ENCODE measurements around the gene INKA2.
A peak's percentile ranks its signal among the peaks of the same experiment; 100 is the strongest.

INKA2 gene

DNA sequence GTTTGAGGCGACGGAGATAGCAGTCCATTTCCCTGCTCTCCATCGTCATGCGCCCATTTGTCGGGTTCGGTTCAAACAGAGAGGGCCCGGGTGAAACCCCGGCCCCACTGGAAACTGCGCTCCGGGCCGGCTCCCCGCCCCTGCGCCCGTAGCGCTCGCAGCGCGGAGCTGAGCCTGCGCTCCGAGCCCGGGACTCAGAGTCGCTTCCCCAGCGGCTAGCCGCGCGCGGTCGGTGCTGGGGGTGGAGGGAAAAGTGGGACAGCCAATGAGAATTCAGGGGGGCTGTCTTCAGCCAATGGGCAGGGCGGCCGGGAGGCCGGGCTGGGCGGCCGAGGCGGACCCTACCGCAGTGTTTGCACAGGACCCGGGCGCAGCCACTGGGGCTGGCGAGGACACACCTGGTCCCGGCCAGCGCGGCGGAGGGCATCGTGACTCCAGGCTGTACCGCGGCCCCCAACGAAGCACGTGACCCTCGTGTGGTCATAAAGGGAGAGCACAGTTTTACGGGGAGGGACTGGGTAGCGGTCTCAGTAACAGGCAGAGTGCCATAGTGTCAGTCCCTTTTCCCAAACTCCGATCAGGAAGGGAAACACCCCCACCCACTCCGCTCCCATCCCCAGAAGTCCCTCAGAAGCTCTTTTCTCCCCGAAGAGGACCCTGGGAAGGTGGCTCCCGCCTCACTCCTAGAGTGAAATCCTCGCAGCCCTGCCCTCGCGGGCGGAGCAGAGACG, at the start of gene INKA2:
TSS of gene INKA2 (minus strand) at position 202 of the 731 bp plus-strand sequence. CDS start at position 49, 153 bp downstream.
- DNase-seq = peak in 55 of 56 donors; percentile 37 to 91 (median 83)

GRCh38 chr1:111786669-111787207, 47.5 kb upstream of the INKA2 start:
- no peak for DNase-seq

DNA sequence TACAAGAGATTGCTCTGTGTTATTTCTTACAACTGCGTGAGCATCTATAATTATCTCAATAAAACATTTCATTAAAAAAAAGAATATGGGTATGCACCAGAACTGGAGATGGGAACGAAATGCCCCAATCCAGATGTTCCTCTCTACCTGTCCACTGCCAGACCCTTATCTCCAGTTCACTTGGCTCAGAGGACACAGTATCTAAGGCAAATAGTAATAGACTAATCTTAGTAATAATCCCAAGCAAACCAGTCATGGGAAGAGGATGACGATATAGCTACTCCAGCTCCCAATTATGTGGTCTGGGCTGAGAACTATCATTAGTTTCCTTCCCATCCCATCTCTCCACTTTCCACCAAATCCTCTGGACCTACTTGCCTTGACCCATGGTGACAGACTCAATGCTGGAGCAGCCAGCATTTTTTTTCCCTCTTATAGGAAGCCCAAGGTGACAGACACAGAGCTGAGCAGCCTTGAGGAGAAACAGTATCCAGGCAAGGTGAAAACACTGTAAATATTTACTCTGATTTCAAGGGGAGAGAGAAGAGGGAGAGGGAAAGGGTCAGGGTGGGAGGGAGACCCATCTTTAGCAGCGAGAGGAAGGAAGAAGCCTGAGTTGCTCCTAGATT, 45.2 kb upstream of the INKA2 start:
- no peak for DNase-seq

DNA sequence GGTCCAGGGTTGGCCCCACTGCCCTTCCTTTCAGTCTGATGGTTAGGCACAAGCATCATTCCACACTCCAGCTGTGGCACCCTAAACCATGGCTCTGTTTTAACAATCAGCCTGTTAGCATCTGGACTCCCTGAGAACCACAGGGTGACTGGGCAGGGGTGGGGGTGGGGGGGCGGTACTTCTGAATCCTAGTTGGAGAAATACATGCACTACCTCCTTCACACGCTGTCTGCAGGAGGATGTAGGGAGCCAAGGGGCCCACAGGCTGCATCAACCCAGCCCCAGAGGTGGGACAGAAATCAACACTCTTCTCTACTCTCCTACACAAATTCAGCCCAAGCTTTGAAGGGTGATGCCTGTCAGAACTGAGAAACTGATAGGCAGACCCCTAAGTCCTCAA, 40.4 kb upstream of the INKA2 start:
- no peak for DNase-seq

GRCh38 chr1:111778541-111779051, 39.4 kb upstream of the INKA2 start:
- no peak for DNase-seq

DNA sequence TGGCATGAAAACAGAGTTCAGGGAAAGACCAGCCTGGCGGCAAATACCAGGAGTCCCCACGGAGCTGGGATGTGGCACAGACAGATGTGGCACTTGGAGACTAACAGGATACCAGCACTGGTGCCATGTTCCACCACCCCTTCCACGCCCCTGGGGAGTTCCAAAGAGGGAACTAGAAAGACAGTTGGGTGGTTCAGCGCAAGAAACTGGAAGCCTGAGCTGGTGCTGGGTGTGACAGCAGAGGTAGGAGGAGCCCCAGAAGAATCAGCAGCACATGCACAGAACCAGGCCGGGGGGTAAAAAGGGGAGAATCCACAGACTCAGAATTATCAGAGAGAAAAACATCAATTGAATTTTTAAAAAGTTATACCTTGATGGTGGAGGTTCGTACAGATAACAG, 38.9 kb upstream of the INKA2 start:
- DNase-seq = no peak

DNA sequence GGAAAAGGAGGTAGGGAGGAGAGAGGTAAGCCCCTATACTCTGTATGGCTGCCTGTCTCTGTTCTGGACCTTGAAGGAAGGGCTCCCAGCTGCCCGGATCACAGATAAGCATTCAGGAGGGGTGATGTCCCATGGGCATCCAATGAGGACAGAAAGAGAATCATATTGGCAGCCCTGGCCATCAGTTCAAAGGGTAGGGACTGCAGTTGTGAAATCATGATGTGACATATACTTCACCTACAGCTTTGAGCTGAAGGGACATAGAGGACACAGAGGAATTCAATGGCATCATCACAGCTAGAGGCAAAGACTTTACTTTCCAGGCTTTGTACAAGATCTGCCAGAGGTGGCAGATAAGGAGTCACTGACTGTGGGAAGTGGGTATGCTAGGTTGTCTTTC, 38.1 kb upstream of the INKA2 start:
- DNase-seq = no peak

- DNase-seq = no peak
These were observed 37.7 kb upstream of the INKA2 start for GRCh38 chr1:111776861-111777260.

- DNase-seq = no peak
These were observed 37.2 kb upstream of the INKA2 start for GRCh38 chr1:111776391-111776790.

- DNase-seq = no peak
These were observed 36.8 kb upstream of the INKA2 start for GRCh38 chr1:111775966-111776365.

DNA sequence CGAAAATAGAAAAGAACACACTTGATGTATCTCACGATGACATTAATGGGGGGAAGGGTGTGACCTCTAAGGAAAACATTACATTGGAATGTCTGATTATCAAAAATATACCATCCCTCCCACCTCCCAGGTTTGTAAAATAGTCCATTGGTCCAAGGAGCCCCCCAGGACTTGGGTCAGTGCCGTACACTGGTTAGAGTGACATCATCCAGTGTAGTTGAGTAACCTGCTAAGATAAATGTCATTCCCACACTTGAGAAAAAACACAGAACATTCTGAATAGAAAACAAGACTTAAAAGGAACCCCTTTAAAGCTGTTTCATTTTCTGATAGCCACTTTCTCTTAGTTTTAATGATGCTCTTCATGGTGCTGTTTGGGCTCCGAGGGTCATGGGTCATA, 31.7 kb upstream of the INKA2 start:
- no peak for DNase-seq

DNA sequence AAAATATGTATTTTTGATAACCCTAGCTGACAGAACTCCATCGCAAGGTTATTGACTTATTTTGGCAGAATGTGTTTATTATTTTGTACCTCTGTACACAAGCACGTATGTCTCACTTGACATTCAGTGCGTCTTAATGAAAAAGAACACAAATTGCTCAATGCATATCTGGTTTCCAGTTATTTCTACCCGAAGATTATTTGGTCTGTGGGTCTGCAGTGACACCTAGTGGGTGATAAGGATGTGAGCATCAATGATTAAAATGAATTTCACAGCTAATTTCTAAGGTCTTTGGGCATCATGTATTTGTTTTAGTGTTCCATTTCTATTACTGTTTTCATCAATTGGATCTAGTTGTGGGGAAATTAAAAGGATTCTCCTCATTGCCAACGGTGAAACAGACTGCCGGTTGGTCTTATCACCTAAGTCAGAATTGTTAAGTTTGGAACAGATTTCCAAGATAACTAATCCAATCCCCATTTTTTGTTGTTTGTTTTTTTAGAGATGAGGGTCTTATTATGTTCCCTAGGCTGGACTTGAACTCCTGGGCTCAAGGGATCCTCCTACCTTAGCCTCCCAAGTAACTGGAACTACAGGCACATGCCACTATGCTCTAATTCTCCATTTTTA, 30.4 kb upstream of the INKA2 start:
- DNase-seq = peak in 10 of 56 donors; percentile 2 to 36 (median 12)

DNA sequence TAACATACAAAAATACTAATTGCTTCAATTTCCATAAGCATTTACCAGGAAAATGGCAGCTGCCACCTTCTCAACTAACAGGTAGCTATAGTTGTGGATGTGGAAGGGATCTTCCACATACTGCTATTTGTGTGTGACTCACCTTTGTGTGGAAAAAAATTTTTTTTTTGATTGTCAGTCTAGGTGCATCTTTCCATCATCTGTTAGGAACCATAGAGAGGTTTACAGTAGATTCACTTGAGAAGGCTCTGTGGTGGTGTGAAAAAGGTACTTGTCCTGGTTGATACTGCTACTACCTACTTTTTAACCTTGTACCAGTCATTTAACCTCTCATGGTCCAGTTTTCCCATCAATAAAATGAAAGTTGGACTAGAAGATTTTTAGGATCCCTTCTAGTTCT, 29.4 kb upstream of the INKA2 start:
- DNase-seq = no peak

DNA sequence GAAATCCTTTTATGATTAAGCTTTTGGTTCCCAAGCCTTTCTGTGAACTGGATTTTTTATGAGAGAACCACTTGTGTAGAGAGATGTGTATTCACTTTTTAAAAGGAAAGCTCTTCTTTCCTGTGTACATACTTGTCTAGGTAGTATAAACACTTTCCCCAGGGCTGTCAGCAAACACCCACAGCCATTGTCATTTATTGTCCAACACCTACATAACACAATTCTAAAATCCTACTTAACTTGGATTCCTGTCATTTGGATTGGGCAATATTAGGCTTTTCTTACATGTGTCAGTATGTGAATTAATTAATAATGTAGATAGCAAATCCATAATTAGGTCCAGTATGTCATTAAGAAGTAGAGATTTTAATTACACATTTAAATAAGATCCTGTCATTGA, 28.8 kb upstream of the INKA2 start:
- no peak for DNase-seq

- DNase-seq = no peak
These were observed 23.1 kb upstream of the INKA2 start for GRCh38 chr1:111762332-111762731.

DNA sequence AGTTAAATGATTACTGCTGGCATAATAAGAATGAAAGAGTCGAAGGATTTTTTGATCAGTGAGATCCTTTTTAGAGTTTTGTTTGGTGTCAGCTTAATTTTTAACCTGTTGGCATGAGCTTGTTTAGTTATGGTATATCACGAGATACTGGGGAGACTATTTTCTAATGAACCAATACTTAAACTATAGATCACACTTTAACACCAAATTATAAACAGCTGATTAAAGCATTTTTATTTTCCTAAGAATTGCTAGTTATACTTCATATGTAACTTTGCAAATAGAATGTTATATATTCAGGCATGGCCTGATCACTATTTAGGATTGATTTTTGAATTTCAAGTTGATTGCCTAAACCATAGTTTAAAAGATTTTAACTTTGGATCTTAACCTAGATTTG, 22.5 kb upstream of the INKA2 start:
- DNase-seq = no peak

- no peak for DNase-seq
These were observed 19.2 kb upstream of the INKA2 start for GRCh38 chr1:111758373-111758772.

DNA sequence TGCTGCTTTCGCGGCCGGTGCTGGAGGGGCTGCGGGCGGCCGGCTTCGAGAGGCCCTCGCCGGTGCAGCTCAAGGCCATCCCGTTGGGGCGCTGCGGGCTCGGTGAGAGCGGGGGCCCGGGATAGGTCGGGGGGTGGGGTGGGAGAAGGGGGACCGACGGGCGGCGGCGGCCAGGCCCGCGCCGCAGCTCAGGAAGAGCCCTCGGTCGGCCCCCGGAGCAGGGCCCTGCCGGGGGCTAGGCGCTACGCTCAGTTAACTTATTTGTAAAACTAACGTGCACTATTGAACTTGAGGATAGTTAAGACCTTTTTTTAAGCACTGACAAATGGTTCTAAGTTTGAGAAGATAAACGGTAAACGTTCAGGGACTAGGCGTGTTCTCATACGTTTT, 16.9 kb upstream of the INKA2 start:
- DNase-seq = no peak

GRCh38 chr1:111755331-111756123, 16.3 kb upstream of the INKA2 start, which contains the start of gene DDX20:
DDX20 (plus strand) TSS chr1:111755901; CDS start chr1:111755925, 24 bp downstream.
- peak in 55 of 56 donors; percentile 58 to 95 (median 87) for DNase-seq

GRCh38 chr1:111754984-111755330, 15.8 kb upstream of the INKA2 start:
- peak in 21 of 56 donors; percentile 25 to 84 (median 63) for DNase-seq

DNA sequence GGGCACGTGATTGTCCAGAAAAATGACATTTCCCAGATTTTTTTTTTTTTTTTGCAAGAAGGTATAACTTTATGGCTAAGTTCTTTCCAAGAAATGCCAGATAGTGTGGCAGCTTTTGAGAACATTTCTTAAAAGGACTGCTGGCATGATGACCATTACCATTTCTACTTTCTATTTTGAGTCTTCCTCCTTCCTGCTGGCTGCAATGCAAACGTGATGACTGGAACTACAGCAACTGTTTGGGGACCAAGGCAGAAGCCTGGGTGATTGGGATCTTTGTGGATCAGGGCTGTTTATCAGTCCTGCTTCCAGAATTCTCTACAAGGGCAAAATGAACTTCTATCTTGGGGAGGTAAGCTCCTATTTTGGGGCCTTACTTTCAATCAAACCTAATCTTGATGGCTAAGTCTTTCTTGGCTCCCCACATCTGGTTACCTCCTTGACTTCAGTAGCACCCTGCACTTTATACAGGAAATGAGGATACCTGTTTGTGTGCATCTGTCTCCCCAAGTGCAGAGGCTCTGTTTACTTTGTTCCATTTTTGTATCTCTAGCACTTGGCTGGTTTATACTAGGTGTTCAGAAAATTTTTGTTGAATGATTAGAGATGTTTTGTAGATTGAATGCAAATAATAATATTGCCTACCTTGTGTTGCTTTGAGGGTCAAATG, 12.8 kb upstream of the INKA2 start:
- DNase-seq = no peak
